Mesendoderm (in vitro differentiated cells): ENCODE data around the gene SRPK2.
A peak's percentile ranks its signal among the peaks of the same experiment; 100 is the strongest.
"Not testable (repeated sequence)": the region's sequence is repeated elsewhere in the genome, so short reads cannot be mapped to it uniquely, and the experiment has no call there.

ENCODE experiments used
- DNase-seq: peaks from one replicate; pipeline ENCODE4 v3.0.0; 2013
- H2AK5ac ChIP-seq: 2 replicates; pipeline ENCODE4 v1.6.1; 2013; ENCODE audit warnings: low read length, inconsistent platforms
- H2BK120ac ChIP-seq: 2 replicates; pipeline ENCODE4 v1.6.1; 2013; ENCODE audit warnings: low read depth, mild to moderate bottlenecking, low read length, moderate library complexity, mixed read lengths
- H2BK15ac ChIP-seq: replicated peaks from 2 replicates; pipeline ENCODE4 v1.6.1; 2013; ENCODE audit warnings: low read depth, mild to moderate bottlenecking, moderate library complexity
- H2BK5ac ChIP-seq: 2 replicates; pipeline ENCODE4 v1.6.1; 2013; ENCODE audit warnings: low read length, inconsistent platforms
- H3K18ac ChIP-seq: 2 replicates; pipeline ENCODE4 v1.6.1; 2013; ENCODE audit warnings: mild to moderate bottlenecking, low read length, mixed read lengths
- H3K23ac ChIP-seq: one replicate; pipeline ENCODE4 v1.6.1; 2013; ENCODE audit warnings: low read length
- H3K27ac ChIP-seq: 2 replicates; pipeline ENCODE4 v1.5.1; 2013; ENCODE audit warnings: low read depth, mild to moderate bottlenecking, inconsistent platforms, low read length, moderate library complexity
- H3K27me3 ChIP-seq: 2 replicates; pipeline ENCODE4 v1.6.1; 2013; ENCODE audit warnings: low read length, control low read depth, mild to moderate bottlenecking, inconsistent platforms; ENCODE audit not compliant: insufficient read depth, poor library complexity
- H3K36me3 ChIP-seq: 2 replicates; pipeline ENCODE4 v1.6.1; 2013; ENCODE audit warnings: low read length, inconsistent platforms; ENCODE audit not compliant: control insufficient read depth, insufficient read depth
- H3K4ac ChIP-seq: one replicate; pipeline ENCODE4 v1.6.1; 2013; ENCODE audit warnings: low read depth, mild to moderate bottlenecking, low read length, moderate library complexity
- H3K4me1 ChIP-seq: 2 replicates; pipeline ENCODE4 v1.6.1; 2013; ENCODE audit warnings: low read depth, low read length, inconsistent platforms; ENCODE audit not compliant: control insufficient read depth
- H3K4me2 ChIP-seq: 2 replicates; pipeline ENCODE4 v1.6.1; 2013; ENCODE audit warnings: low read length
- H3K4me3 ChIP-seq: 2 replicates; pipeline ENCODE4 v1.5.1; 2013; ENCODE audit warnings: mild to moderate bottlenecking, low read length
- H3K56ac ChIP-seq: one replicate; pipeline ENCODE4 v1.6.1; 2013; ENCODE audit warnings: low read length
- H3K79me1 ChIP-seq: 2 replicates; pipeline ENCODE4 v1.6.1; 2013; ENCODE audit warnings: low read length, inconsistent platforms
- H3K79me2 ChIP-seq: 2 replicates; pipeline ENCODE4 v1.6.1; 2013; ENCODE audit warnings: mild to moderate bottlenecking, low read length; ENCODE audit not compliant: control insufficient read depth, insufficient read depth
- H3K9ac ChIP-seq: 2 replicates; pipeline ENCODE4 v1.6.1; 2013; ENCODE audit warnings: low read length, inconsistent platforms
- H4K5ac ChIP-seq: one replicate; pipeline ENCODE4 v1.6.1; 2013; ENCODE audit warnings: low read length
- H4K8ac ChIP-seq: one replicate; pipeline ENCODE4 v1.6.1; 2013; ENCODE audit warnings: low read depth, mild to moderate bottlenecking, control low read depth, low read length, moderate library complexity
- WGBS: extraction: QIAGEN DNeasy Blood & Tissue Kit; methylation state at CpG from one replicate; pipeline ENCODE4 v1.1.7; 2013; ENCODE audit warnings: low lambda C conversion rate, missing lambda C conversion rate; ENCODE audit not compliant: insufficient coverage; ENCODE audit errors: extremely low coverage; 5-methylcytosine and 5-hydroxymethylcytosine counted together

Gene SRPK2

DNA sequence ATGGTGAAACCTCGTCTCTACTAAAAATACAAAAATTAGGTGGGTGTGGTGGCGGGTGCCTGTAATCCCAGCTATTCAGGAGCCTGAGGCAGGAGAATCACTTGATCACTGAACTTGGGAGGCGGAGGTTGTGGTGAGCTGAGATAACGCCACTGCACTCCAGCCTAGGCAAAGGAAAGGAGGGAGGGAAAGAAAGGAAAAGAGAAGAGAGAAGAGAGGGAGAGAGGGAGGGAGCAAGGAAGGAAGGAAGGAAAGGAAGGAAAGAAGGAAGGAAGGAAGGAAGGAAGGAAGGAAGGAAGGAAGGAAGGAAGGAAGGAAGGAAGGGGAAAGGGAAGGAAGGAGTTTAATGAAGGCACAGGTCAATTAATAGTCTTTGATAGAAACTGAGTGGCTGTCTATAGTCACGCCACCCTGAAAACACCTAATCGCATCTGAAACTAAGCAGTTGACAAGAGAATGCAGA, 155.9 kb downstream of the SRPK2 start:
- not testable (repeated sequence) for H3K9ac ChIP-seq, H2BK120ac ChIP-seq, H3K4me1 ChIP-seq, H3K18ac ChIP-seq, H3K79me2 ChIP-seq, H3K27ac ChIP-seq, H4K5ac ChIP-seq, H2BK5ac ChIP-seq, H3K27me3 ChIP-seq, H2BK15ac ChIP-seq, H2AK5ac ChIP-seq, H3K4ac ChIP-seq, H3K36me3 ChIP-seq, H3K4me3 ChIP-seq, H3K23ac ChIP-seq, H3K4me2 ChIP-seq, DNase-seq, H4K8ac ChIP-seq, H3K56ac ChIP-seq
- peaks cover 12% of the 10 kb centered on the region for H3K79me1 ChIP-seq
- no CpG with 5 or more reads among the region's 6 CpGs for WGBS

DNA sequence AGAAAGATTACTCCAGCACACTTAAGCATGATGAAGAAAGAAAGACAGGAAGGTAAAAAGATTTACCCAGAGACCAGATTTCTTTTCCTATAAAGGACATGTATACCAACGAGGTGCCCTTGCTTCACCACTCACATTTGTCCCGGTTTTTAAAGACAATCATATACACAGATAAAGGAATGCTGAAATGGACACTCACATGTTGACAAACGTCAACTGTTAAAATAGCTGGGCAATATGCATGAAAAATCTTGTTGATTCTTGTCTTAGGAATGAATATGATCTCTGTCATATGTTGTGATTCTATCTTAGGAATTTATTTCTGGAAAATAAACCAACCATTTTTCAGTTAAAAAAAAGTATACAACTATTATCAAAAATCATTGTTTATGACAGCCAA, 158.2 kb downstream of the SRPK2 start:
- Histone ChIP-seq H4K8ac (no peak overlapping the region), H3K79me1 (peaks cover 9% of the 10 kb centered on the region), H3K23ac (no peak overlapping the region), H3K4me1 (no peaks in the 10 kb centered on the region), H2BK5ac (no peak overlapping the region), H3K18ac (no peak overlapping the region), H3K36me3 (no peaks in the 10 kb centered on the region), H3K4me3 (no peak overlapping the region), H4K5ac (no peak overlapping the region), H3K9ac (no peak overlapping the region), H2BK120ac (no peak overlapping the region), H3K4ac (no peak overlapping the region), H3K79me2 (no peaks in the 10 kb centered on the region), H3K27ac (no peak overlapping the region), H3K4me2 (no peak overlapping the region), H2BK15ac (no peak overlapping the region), H3K27me3 (no peaks in the 10 kb centered on the region), H3K56ac (no peak overlapping the region), H2AK5ac (no peak overlapping the region)
- WGBS: no CpG with 5 or more reads among the region's 3 CpGs
- no peak for DNase-seq

DNA sequence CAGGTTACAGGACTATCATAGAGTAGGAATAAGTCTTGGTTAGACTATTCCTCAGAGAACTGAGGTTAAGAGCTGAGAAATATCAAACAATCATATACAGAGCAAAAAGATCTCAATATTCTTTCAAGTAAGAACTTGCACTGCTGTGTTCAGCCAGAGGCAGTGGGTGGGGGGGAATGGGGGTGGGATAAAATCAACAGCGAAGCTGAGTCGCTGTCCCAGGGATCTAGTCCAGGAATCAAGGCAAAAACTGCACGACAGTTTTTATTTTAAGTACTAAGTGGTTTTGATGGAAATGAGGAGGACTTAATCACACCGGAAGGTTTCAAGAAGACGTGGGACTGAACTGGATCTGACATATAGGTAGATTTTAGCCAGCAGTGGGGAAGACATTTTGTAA, 159.1 kb downstream of the SRPK2 start:
- Histone ChIP-seq H4K8ac (no peak overlapping the region), H3K4me3 (no peak overlapping the region), H3K56ac (no peak overlapping the region), H3K27ac (no peak overlapping the region), H3K18ac (no peak overlapping the region), H2BK15ac (no peak overlapping the region), H3K4ac (no peak overlapping the region), H2AK5ac (no peak overlapping the region), H3K23ac (no peak overlapping the region), H3K36me3 (no peaks in the 10 kb centered on the region), H3K79me2 (no peaks in the 10 kb centered on the region), H3K79me1 (peaks cover 8% of the 10 kb centered on the region), H2BK120ac (no peak overlapping the region), H4K5ac (no peak overlapping the region), H3K4me1 (peaks cover 2% of the 10 kb centered on the region), H3K4me2 (no peak overlapping the region), H3K9ac (no peak overlapping the region), H2BK5ac (no peak overlapping the region), H3K27me3 (no peaks in the 10 kb centered on the region)
- no CpG with 5 or more reads among the region's 5 CpGs for WGBS
- no peak for DNase-seq

DNA sequence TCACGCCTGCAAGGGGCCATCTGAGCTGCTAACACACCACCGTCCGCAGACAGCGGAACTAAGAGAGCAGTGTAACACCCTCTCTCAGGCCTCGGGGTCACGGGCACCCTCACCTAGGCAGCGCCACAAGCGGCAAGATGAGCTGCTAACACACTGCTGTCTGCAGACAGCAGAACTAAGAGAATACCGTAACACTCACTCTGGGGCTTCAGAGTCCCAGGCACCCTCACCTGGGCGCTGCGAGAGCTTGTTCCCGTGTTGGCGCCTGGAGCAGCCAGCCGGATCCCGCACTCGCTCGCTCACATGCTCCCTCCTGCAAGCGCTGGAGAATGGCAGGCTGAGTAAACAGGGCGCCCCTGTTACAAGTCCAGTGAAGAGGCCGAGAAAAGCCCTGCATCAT, 160.2 kb downstream of the SRPK2 start:
- no peak overlapping the region for H3K4me3 ChIP-seq
- no peaks in the 10 kb centered on the region for H3K79me2 ChIP-seq
- H3K23ac ChIP-seq: no peak overlapping the region
- H3K36me3 ChIP-seq: no peaks in the 10 kb centered on the region
- H4K5ac ChIP-seq: no peak overlapping the region
- WGBS: no CpG with 5 or more reads among the region's 20 CpGs
- no peak overlapping the region for H3K4me2 ChIP-seq
- no peak overlapping the region for H4K8ac ChIP-seq
- H3K56ac ChIP-seq: peak overlapping the region; percentile 35
- peaks cover 2% of the 10 kb centered on the region for H3K4me1 ChIP-seq
- H2BK120ac ChIP-seq: no peak overlapping the region
- no peak overlapping the region for H2AK5ac ChIP-seq
- H3K9ac ChIP-seq: no peak overlapping the region
- peaks cover 7% of the 10 kb centered on the region for H3K79me1 ChIP-seq
- no peak overlapping the region for H3K4ac ChIP-seq
- peak; percentile 73 for DNase-seq
- no peak overlapping the region for H2BK5ac ChIP-seq
- H2BK15ac ChIP-seq: no peak overlapping the region
- H3K18ac ChIP-seq: no peak overlapping the region
- H3K27ac ChIP-seq: no peak overlapping the region
- no peaks in the 10 kb centered on the region for H3K27me3 ChIP-seq

DNA sequence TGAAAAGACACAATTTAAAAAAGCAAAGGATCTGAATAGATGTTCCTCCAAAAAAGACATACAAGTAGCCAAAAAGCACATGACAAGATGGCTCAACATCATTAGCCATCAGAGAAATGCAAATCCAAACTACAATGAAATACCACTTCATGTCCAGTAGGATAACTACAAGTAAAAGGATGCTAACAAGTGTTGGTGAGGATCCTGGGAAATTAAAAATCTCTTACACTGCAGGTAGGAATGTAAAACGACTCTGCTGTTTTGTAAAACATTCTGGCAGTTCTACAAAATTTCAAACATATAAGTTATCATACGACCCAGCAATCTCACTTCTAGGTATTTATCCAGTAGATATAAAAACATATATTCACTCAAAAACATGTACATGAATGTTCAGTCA, 161.3 kb downstream of the SRPK2 start:
- no CpG with 5 or more reads among the region's 2 CpGs for WGBS
- H4K8ac ChIP-seq: no peak overlapping the region
- no peaks in the 10 kb centered on the region for H3K27me3 ChIP-seq
- H2BK5ac ChIP-seq: no peak overlapping the region
- no peak overlapping the region for H3K27ac ChIP-seq
- H3K56ac ChIP-seq: no peak overlapping the region
- H3K4me3 ChIP-seq: no peak overlapping the region
- peaks cover 5% of the 10 kb centered on the region for H3K4me1 ChIP-seq
- H4K5ac ChIP-seq: no peak overlapping the region
- no peak overlapping the region for H2BK15ac ChIP-seq
- H3K36me3 ChIP-seq: no peaks in the 10 kb centered on the region
- H3K79me2 ChIP-seq: no peaks in the 10 kb centered on the region
- no peak overlapping the region for H2AK5ac ChIP-seq
- H3K18ac ChIP-seq: no peak overlapping the region
- no peak overlapping the region for H3K4me2 ChIP-seq
- no peak overlapping the region for H3K23ac ChIP-seq
- no peak overlapping the region for H3K4ac ChIP-seq
- H3K79me1 ChIP-seq: peaks cover 7% of the 10 kb centered on the region
- H3K9ac ChIP-seq: no peak overlapping the region
- no peak for DNase-seq
- no peak overlapping the region for H2BK120ac ChIP-seq

DNA sequence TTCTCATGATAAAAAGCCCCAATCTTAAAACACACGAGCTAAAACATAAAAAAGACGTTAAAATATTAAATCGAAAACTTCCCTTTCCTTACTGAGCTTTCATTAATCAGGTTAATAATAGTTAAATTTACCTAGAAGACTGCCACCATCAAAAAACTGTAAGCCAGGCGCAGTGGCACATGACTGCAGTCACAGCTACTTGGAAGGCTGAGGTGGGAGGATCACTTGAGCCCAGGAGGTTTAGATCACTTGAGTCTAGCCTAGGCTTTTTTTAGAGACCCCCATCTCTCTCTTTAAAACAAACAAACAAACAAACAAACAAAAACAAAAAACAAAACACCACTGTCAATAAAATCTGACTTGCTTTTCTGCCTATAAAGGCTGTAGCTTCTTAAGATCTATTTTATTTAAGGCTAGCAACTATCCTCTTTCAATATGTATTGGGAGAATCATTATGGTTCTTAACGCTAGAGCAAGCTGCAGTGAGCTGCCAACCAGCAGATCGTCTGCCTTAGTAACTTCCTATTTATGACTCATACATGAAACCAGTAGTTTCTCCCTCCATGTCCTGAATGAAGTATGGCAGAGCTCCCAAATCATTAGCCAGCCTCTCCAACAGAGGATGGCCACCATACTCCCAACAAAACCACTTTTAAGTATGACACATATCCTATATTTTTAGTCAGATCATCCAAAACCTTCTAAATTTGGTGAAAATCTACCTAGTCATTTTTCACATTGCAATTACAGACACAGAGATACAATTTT, 163.7 kb downstream of the SRPK2 start:
- no peak overlapping the region for H3K56ac ChIP-seq
- H4K5ac ChIP-seq: no peak overlapping the region
- H4K8ac ChIP-seq: no peak overlapping the region
- H3K23ac ChIP-seq: no peak overlapping the region
- peaks cover 5% of the 10 kb centered on the region for H3K4me1 ChIP-seq
- H3K9ac ChIP-seq: no peak overlapping the region
- no peak overlapping the region for H2AK5ac ChIP-seq
- H3K79me1 ChIP-seq: peaks cover 7% of the 10 kb centered on the region
- H3K18ac ChIP-seq: no peak overlapping the region
- DNase-seq: peak; percentile 72
- no peak overlapping the region for H3K4me3 ChIP-seq
- no peak overlapping the region for H2BK15ac ChIP-seq
- 100% methylated on average over 3 of the region's 6 CpGs for WGBS
- H3K36me3 ChIP-seq: no peaks in the 10 kb centered on the region
- H3K4me2 ChIP-seq: no peak overlapping the region
- H2BK5ac ChIP-seq: no peak overlapping the region
- no peak overlapping the region for H3K4ac ChIP-seq
- H3K79me2 ChIP-seq: no peaks in the 10 kb centered on the region
- no peak overlapping the region for H3K27ac ChIP-seq
- H3K27me3 ChIP-seq: no peaks in the 10 kb centered on the region
- no peak overlapping the region for H2BK120ac ChIP-seq
